GM20000 (cell line): ENCODE data around the gene PRKAR1B.

ENCODE experiments used
- DNase-seq: peaks from one replicate; pipeline ENCODE4 v3.0.0; 2012; ENCODE audit warnings: low spot score
- CTCF ChIP-seq: IDR thresholded peaks from 2 replicates; pipeline ENCODE4 v1.5.1; 2012; ENCODE audit warnings: mild to moderate bottlenecking, control low read depth; ENCODE audit errors: extremely low read depth, missing control alignments

PRKAR1B gene

DNA sequence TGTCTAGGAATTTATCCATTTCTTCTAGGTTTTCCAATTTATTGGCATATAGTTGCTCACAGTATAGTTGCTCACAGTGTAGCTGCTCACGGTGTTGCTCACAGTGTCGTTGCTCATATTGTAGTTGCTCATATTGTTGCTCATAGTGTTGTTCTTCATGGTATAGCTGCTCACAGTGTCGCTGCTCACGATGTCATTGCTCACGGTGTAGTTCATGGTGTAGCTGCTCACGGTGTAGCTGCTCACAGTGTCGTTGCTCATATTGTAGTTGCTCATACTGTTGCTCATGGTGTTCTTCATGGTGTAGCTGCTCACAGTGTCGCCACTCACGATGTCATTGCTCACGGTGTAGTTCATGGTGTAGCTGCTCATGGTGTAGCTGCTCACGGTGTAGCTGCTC, 7.7 kb upstream of the PRKAR1B start:
- no peak for DNase-seq
- TF ChIP-seq CTCF: no peak

- TF ChIP-seq CTCF: no peak
- DNase-seq: no peak
These were observed 7.1 kb upstream of the PRKAR1B start for GRCh38 chr7:734214-734613.

- TF ChIP-seq CTCF: no peak
- no peak for DNase-seq
These were observed 5.5 kb upstream of the PRKAR1B start for GRCh38 chr7:732556-732955.

- no peak for DNase-seq
- TF ChIP-seq CTCF: no peak
These were observed 5.0 kb upstream of the PRKAR1B start for GRCh38 chr7:732094-732541.

GRCh38 chr7:731440-732085, 4.5 kb upstream of the PRKAR1B start:
- DNase-seq: no peak
- no peak for TF ChIP-seq CTCF

- no peak for TF ChIP-seq CTCF
- no peak for DNase-seq
These were observed 3.7 kb upstream of the PRKAR1B start for GRCh38 chr7:730501-731439.
